GM12874 (cell line): ENCODE results near the gene PUS7.

ENCODE experiments used
- CTCF ChIP-seq: IDR thresholded peaks from 2 replicates; pipeline ENCODE4 v1.5.1; 2011; ENCODE audit warnings: low read depth, mild to moderate bottlenecking, control low read depth, low read length, moderate library complexity; ENCODE audit not compliant: insufficient read depth

Gene PUS7

GRCh38 chr7:105470090-105470489 is 52.0 kb downstream of the PUS7 start:
- no peak for TF ChIP-seq CTCF

- TF ChIP-seq CTCF: no peak
Observed at GRCh38 chr7:105462765-105463420, 59.2 kb downstream of the PUS7 start.

- no peak for TF ChIP-seq CTCF
Observed at GRCh38 chr7:105461518-105461917, 60.6 kb downstream of the PUS7 start.

- TF ChIP-seq CTCF: no peak
Observed at GRCh38 chr7:105457619-105458225, 64.3 kb downstream of the PUS7 start.

GRCh38 chr7:105454921-105455320 is 67.2 kb downstream of the PUS7 start:
- TF ChIP-seq CTCF: no peak

- TF ChIP-seq CTCF: no peak
Observed at GRCh38 chr7:105454095-105454747, 67.8 kb downstream of the PUS7 start.

GRCh38 chr7:105452085-105452484 is 70.0 kb downstream of the PUS7 start:
- TF ChIP-seq CTCF: no peak
